ENCODE data around the gene DUSP5.
"Not testable (repeated sequence)": the region's sequence is repeated elsewhere in the genome, so short reads cannot be mapped to it uniquely, and the experiment has no call there.

The DUSP5 gene

DNA sequence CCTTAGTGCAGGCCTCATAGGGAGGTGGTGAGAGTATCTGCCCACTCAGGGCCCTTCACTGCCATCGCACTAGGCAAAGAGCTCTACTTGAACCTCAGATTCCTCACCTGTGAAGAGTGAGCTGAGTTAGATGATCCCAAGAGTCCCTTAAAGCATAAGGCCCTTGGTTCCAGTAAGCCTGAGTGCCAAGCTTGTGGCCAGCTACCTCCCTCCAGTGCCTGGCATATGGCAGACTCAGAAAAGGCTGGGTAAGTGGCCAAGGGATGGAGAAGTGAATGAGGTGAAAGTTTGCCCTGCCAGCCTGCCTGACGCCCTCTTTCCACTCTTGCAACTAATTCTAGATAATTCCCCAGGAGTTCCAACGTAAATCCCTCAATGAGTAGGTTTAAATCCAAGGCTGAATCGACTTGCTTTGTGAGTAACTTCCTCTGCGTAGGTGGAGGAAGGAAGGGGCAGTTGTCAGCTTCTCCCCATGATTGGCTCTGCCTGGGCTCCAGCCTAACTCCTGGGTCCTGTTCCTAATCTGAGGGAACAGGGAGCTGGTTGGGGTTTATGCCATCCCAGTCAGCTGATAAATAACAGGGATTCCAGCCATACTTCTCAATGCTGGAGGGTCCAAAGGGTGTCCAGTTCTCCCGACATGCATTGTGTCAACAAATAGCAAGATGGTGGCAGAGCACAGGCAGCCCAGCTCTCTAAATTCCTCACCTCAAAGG lies 14.2 kb downstream of the DUSP5 start:
- in situ Hi-C loops (cut with HindIII; ENCODE audit: low sequenced_read_pairs), result no loop called here

GRCh38 chr10:110512461-110513187 lies 14.9 kb downstream of the DUSP5 start:
- in situ Hi-C loops (cut with HindIII; ENCODE audit: low sequenced_read_pairs), result no loop called here

DNA sequence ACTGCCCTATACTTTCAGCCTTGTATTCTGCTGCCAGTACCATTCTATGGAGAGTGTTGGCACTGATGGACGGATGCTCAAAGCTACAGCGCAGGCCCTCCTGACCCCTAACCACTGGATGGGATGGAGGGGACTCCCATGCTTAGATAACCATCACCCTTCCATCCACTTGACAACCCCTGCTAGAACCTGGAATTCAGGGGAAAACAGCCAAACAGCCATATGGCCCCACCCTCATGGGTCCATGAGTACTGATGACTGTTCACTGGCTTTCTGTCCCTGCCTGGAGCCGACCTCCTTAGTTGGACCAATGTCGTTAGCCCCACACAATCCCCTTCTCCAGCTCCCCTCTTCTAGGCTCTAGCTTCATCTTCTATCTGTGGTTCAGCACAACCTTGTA lies 16.2 kb downstream of the DUSP5 start:
- in situ Hi-C loops (cut with HindIII; ENCODE audit: low sequenced_read_pairs), result no loop called here

DNA sequence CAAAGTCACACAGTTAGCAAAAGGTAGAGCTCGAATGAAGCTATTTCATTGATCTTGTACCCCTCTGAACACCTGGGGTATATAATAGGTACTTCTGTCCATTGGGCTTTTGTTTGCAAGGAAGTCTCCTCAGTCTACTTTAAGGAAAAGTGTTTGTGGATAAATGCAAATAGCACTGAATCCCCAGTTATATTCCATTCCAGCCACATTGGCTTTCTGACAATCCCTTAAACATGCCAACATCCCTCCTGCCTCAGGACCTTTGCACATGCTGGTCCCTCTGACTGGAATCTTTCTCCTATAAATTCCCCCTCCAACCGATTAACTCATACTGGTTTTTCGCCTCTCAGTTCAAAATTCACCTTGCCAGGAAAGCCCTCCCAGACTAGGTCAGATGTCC lies 17.1 kb downstream of the DUSP5 start:
- in situ Hi-C loops (cut with HindIII; ENCODE audit: low sequenced_read_pairs), result no loop called here

GRCh38 chr10:110516815-110517492 lies 19.2 kb downstream of the DUSP5 start:
- in situ Hi-C loops (cut with HindIII; ENCODE audit: low sequenced_read_pairs), result no loop called here

- in situ Hi-C loops (cut with HindIII; ENCODE audit: low sequenced_read_pairs), result no loop called here
Measured at GRCh38 chr10:110522365-110522988, 24.8 kb downstream of the DUSP5 start.

GRCh38 chr10:110523736-110524135 lies 26.0 kb downstream of the DUSP5 start:
- in situ Hi-C loops (cut with HindIII; ENCODE audit: low sequenced_read_pairs), result no loop called here

DNA sequence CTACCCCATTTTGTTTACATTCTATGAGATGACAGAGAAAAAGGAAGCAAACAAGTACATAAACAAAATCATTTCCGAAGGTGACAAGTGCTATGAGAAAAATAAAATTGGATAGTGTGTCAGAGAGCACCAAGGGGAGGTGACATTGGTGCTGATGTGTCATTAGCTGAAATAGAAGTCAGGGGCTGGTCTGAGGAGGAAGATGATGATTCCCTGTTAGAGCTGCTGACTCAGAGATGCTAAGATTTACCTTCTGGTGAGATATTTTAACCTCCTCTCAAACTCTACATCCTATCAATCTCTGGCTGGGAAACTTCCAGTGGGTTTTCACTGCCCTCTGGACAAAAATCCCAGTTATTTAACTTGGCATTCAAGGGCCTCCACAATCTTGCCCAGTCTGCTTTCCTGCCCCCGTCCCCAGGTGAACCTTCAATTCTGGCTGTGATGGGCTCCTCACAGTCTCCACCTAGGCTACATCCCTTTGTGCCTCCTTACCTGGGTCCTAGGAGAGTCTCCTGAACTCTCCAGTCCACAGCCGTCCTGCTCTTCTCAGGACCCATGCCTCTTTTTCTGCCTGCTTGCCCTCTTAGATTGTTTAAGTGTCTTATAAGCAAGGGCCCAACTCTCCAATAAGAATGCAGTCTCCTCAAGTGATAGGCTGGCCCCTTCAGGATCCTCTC lies 26.6 kb downstream of the DUSP5 start:
- in situ Hi-C loops (cut with HindIII; ENCODE audit: low sequenced_read_pairs), result no loop called here

GRCh38 chr10:110524859-110525232 lies 27.1 kb downstream of the DUSP5 start:
- in situ Hi-C loops (cut with HindIII; ENCODE audit: low sequenced_read_pairs), result no loop called here

GRCh38 chr10:110525349-110526260 lies 27.9 kb downstream of the DUSP5 start:
- in situ Hi-C loops (cut with HindIII; ENCODE audit: low sequenced_read_pairs), result no loop called here

DNA sequence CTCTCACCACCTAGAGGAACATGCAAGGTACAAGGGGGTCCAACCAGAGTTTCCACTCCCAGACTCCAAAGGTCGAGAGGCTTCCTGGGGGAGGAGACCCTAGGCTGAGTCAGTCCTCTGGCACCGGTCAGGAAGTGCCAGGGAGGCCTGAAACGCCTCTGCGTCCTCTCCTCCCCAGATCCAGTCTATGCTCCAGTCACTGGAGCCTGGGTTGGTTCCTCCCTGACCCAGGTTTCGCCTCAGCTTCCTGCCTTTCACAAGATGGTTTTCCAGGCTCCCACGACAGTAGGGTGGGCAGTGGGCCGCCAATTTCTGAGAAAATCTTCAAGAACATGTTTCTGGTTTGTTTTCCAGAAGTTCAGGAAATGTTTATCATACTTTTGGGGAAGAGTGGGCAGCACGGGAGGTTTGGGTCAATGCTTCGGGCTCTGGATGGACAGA lies 30.0 kb downstream of the DUSP5 start:
- in situ Hi-C loops (cut with HindIII; ENCODE audit: low sequenced_read_pairs), result no loop called here

- in situ Hi-C loops (cut with HindIII; ENCODE audit: low sequenced_read_pairs), result no loop called here
Measured at GRCh38 chr10:110528224-110528996, 30.7 kb downstream of the DUSP5 start.

DNA sequence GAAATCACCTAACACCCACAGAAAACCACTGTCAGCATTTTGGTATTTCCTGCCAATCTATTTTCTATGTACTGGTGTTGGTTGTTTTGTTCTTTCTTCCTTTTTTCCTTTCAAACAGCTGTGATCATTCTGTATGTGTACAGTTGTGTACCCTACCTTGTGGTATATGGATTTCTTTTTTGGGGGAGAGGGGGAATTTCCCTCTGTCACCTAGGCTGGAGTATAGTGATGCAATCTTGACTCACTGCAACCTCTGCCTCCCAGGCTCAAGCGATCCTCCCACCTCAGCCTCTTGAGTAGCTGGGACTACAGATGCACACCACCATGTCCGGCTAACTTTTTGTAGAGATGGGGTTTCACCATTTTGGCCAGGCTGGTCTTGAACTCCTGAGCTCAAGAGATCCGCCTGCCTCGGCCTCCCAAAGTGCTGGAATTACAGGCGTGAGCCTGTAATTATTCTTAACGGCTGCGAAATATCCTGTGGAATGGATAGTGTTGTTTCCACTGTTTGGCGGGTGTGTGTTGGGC lies 31.4 kb downstream of the DUSP5 start:
- in situ Hi-C loops (cut with HindIII; ENCODE audit: low sequenced_read_pairs), result not testable (repeated sequence)

- in situ Hi-C loops (cut with HindIII; ENCODE audit: low sequenced_read_pairs), result no loop called here
Measured at GRCh38 chr10:110529596-110530011, 31.9 kb downstream of the DUSP5 start.

GRCh38 chr10:110530131-110530831 lies 32.6 kb downstream of the DUSP5 start:
- in situ Hi-C loops (cut with HindIII; ENCODE audit: low sequenced_read_pairs), result no loop called here

GRCh38 chr10:110531687-110532086 lies 34.0 kb downstream of the DUSP5 start:
- in situ Hi-C loops (cut with HindIII; ENCODE audit: low sequenced_read_pairs), result no loop called here

DNA sequence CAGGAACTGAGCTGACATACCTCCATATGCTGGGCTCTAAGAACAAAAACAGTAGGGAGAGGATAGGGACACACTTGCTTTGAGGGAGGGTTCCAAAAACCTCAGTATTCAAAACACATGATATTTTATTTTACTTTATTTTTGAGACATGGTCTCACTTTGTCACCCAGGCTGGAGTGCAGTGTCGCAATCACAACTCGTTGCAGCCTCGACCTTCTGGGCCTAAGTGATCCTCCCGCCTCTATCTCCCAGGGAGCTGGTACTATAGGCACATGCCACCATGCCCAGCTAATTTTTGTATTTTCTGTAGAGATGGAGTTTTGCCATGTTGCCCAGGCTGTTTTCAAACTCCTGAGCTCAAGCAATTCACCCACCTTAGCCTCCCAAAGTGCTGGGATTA lies 34.9 kb downstream of the DUSP5 start:
- in situ Hi-C loops (cut with HindIII; ENCODE audit: low sequenced_read_pairs), result not testable (repeated sequence)

GRCh38 chr10:110533149-110533548 lies 35.4 kb downstream of the DUSP5 start:
- in situ Hi-C loops (cut with HindIII; ENCODE audit: low sequenced_read_pairs), result no loop called here
